Endothelial cell of umbilical vein (primary cell): ENCODE results near the gene MICAL3. TPM values are rescaled to one million over a fixed set of nuclear protein-coding genes. Genes with fewer than 3 reads are reported as not detected.
"Not testable (repeated sequence)": the region's sequence is repeated elsewhere in the genome, so short reads cannot be mapped to it uniquely, and the experiment has no call there.

Experiments
- Bru-seq: library from RNA; stranded (reverse); fragments of 400-500 nt; gene quantifications from one replicate; lab custom pipeline; 2021; lab: Mats Ljungman, UMichigan
- BruChase-seq, 2 experiments: library from RNA; stranded (reverse); fragments of 400-500 nt; gene quantifications; one replicate each; lab custom pipeline; 2021; lab: Mats Ljungman, UMichigan
- BruUV-seq: library from RNA; stranded (reverse); fragments of 400-500 nt; replicated peaks from 2 replicates; lab custom pipeline; 2021; lab: Mats Ljungman, UMichigan
- CTCF ChIA-PET: fragments of 300-600, 350-600 bp; sonication (Branson Sonifier 250); formaldehyde crosslinking; loops from one replicate; lab custom pipeline; 2021; ENCODE audit warnings: antibody characterized with exemption, inconsistent platforms; lab: Charles Lee
- POLR2A ChIA-PET: fragments of 300-600, 350-600 bp; sonication (Branson Sonifier 250); formaldehyde crosslinking; loops from one replicate; lab custom pipeline; 2021; ENCODE audit warnings: antibody characterized with exemption, inconsistent platforms; lab: Charles Lee
- DNase-seq: peaks from one replicate; pipeline ENCODE4 v3.0.0-alpha.2; 2011; ENCODE audit warnings: low read depth, low spot score
- FAIRE-seq: peaks from 2 replicates; lab custom pipeline; 2011; peaks lifted over from hg19 to GRCh38; lab: Jason Lieb, UNC
- H2AFZ ChIP-seq: 2 replicates; pipeline ENCODE4 v1.6.0; 2012; ENCODE audit warnings: low read depth, low read length, control low read depth, inconsistent platforms
- H3K27ac ChIP-seq: 2 replicates; pipeline ENCODE4 v1.5.1; 2011; ENCODE audit warnings: low read depth, mild to moderate bottlenecking, control low read depth, low read length, moderate library complexity; ENCODE audit not compliant: insufficient read depth
- H3K27me3 ChIP-seq, 2 experiments: 2 replicates each; pipeline versions ENCODE4 v1.6.0 to v1.6.1; 2011; ENCODE audit warnings: low read length in 2 of 2, mixed read lengths in 1 of 2; ENCODE audit not compliant: control insufficient read depth in 2 of 2, insufficient read depth in 2 of 2
- H3K36me3 ChIP-seq, 2 experiments: 2 replicates in 1 of 2; 3 replicates in 1 of 2; pipeline ENCODE4 v1.5.1; 2011; ENCODE audit warnings: low read length in 2 of 2, mild to moderate bottlenecking in 1 of 2, moderate library complexity in 1 of 2; ENCODE audit not compliant: control insufficient read depth in 2 of 2, insufficient read depth in 2 of 2; ENCODE audit errors: extremely low read depth in 1 of 2
- H3K4me1 ChIP-seq: 3 replicates; pipeline ENCODE4 v1.5.1; 2011; ENCODE audit warnings: mild to moderate bottlenecking, low read length; ENCODE audit not compliant: control insufficient read depth, insufficient read depth; ENCODE audit errors: extremely low read depth
- H3K4me2 ChIP-seq: 2 replicates; pipeline ENCODE4 v1.6.1; 2011; ENCODE audit warnings: low read length, control low read depth, mixed read lengths; ENCODE audit not compliant: insufficient read depth
- H3K4me3 ChIP-seq, 3 experiments: fragments of 200-600 bp in 1 of 3; sonication (generic), shearing (Covaris generic) in 1 of 3; replicated peaks in 1 of 3; 2 replicates each; pipeline ENCODE4 v1.5.1; 2011 to 2016; ENCODE audit warnings: control low read depth in 3 of 3, low read length in 3 of 3, mild to moderate bottlenecking in 2 of 3, inconsistent platforms in 1 of 3, low read depth in 1 of 3, moderate library complexity in 1 of 3; ENCODE audit not compliant: insufficient read depth in 1 of 3
- H3K79me2 ChIP-seq: 2 replicates; pipeline ENCODE4 v1.6.0; 2012; ENCODE audit warnings: low read length, inconsistent platforms; ENCODE audit not compliant: control insufficient read depth, insufficient read depth
- H3K9ac ChIP-seq: replicated peaks from 2 replicates; pipeline ENCODE3; 2011; ENCODE audit warnings: low read length, control low read depth; ENCODE audit not compliant: insufficient read depth; ENCODE audit errors: extremely low read depth
- H3K9me1 ChIP-seq: replicated peaks from 3 replicates; pipeline ENCODE4 v1.6.0; 2011; ENCODE audit warnings: mild to moderate bottlenecking, low read length; ENCODE audit not compliant: control insufficient read depth, insufficient read depth; ENCODE audit errors: extremely low read depth
- H3K9me3 ChIP-seq: replicated peaks from 2 replicates; pipeline ENCODE4 v1.5.1; 2012; ENCODE audit warnings: low read length, inconsistent platforms; ENCODE audit not compliant: control insufficient read depth, insufficient read depth
- H4K20me1 ChIP-seq: replicated peaks from 2 replicates; pipeline ENCODE3; 2011; ENCODE audit warnings: mild to moderate bottlenecking, low read length; ENCODE audit not compliant: control insufficient read depth, insufficient read depth; ENCODE audit errors: extremely low read depth
- EZH2 ChIP-seq: IDR thresholded peaks from 2 replicates; pipeline ENCODE4 v1.6.1; 2012; ENCODE audit warnings: borderline replicate concordance, low read depth, mild to moderate bottlenecking, moderate library complexity, low read length, inconsistent platforms; ENCODE audit not compliant: severe bottlenecking
- FOS ChIP-seq: IDR thresholded peaks from 2 replicates; pipeline ENCODE4 v1.6.1; 2011; ENCODE audit warnings: mild to moderate bottlenecking, low read length, moderate library complexity, borderline replicate concordance; ENCODE audit not compliant: insufficient read depth
- GATA2 ChIP-seq: IDR thresholded peaks from 2 replicates; pipeline ENCODE4 v1.7.0; 2011; ENCODE audit warnings: low read depth, mild to moderate bottlenecking, moderate library complexity, mixed read lengths, low read length; ENCODE audit not compliant: insufficient read length, insufficient read depth
- JUN ChIP-seq: IDR thresholded peaks from 2 replicates; pipeline ENCODE4 v1.6.1; 2011; ENCODE audit warnings: borderline replicate concordance, low read depth; ENCODE audit not compliant: insufficient read length, insufficient read depth
- MYC ChIP-seq: IDR thresholded peaks from one replicate; pipeline ENCODE4 v1.6.1; 2011; ENCODE audit warnings: mild to moderate bottlenecking, low read depth, low read length
- POLR2A ChIP-seq: IDR thresholded peaks from 2 replicates; pipeline ENCODE4 v1.6.1; 2012; ENCODE audit warnings: low read depth, mild to moderate bottlenecking, control low read depth, low read length
- POLR2AphosphoS5 ChIP-seq: IDR thresholded peaks from 2 replicates; pipeline ENCODE4 v1.6.1; 2012; ENCODE audit warnings: low read depth, mild to moderate bottlenecking, control low read depth, low read length, moderate library complexity; ENCODE audit not compliant: insufficient read depth
- dilution Hi-C: fragments of 300-500 bp; cut with MboI; formaldehyde crosslinking; loops from one replicate; pipeline ENCODE4 v1.15.0; 2019; ENCODE audit warnings: low sequenced_read_pairs; ENCODE audit not compliant: extremely low pct_ligation_motif_present
- intact Hi-C: fragments of 100-400 bp; cut with micrococcal nuclease; formaldehyde crosslinking; loops from one replicate; pipeline ENCODE4 v1.10.0; 2022
- long read RNA-seq: library from polyadenylated mRNA; stranded (forward); transcript quantifications from one replicate; pipeline ENCODE4 v2.0.0, GENCODE V29; 2021
- polyA minus RNA-seq, 3 experiments: library from RNA; depleted of rRNA, polyadenylated mRNA; stranded (reverse); fragments of >200 nt; gene quantifications; 1 replicate in 1 of 3; 2 replicates in 2 of 3; pipeline ENCODE4 v1.2.3, GENCODE V29; 2011
- polyA plus RNA-seq, 4 experiments: library from polyadenylated mRNA; depleted of rRNA in 3 of 4; stranded (reverse) in 3 of 4; unstranded in 1 of 4; fragments of >200 nt; gene quantifications; 2 replicates each; pipeline versions ENCODE4 v1.2.1 to v1.2.3, GENCODE V29; 2011 to 2012; ENCODE audit warnings: missing spikeins in 1 of 4
- total RNA-seq: library from RNA; stranded (reverse); gene quantifications from 2 replicates; pipeline ENCODE4 v1.2.3, GENCODE V29; 2021
- TF ChIP-seq, protein P1 (sequence below), 2 donors: IDR thresholded peaks; 1 replicate in 1 of 2; 2 replicates in 1 of 2; pipeline ENCODE4 v1.5.1; 2011; ENCODE audit warnings: low read length in 2 of 2, mild to moderate bottlenecking in 2 of 2, moderate library complexity in 2 of 2, control low read depth in 1 of 2, inconsistent platforms in 1 of 2, low read depth in 1 of 2; ENCODE audit not compliant: insufficient read depth in 1 of 2; ENCODE audit errors: extremely low read depth in 1 of 2
- TF ChIP-seq, protein P2 (sequence below): IDR thresholded peaks from 2 replicates; pipeline ENCODE4 v1.6.1; 2011; ENCODE audit not compliant: insufficient read depth, insufficient read length

The MICAL3 gene
- total RNA-seq (63.4 and 63.7 TPM in 2 replicates), polyA plus RNA-seq (11.7 and 14.5 TPM in 2 replicates), polyA minus RNA-seq (35.7 and 65.4 TPM in 2 replicates), Bru-seq, nascent RNA (percentile 67 among the genes with signal in this experiment), BruChase-seq, experiment 1, labeled RNA remaining after a 6-hour chase (percentile 67 among the genes with signal in this experiment), BruChase-seq, experiment 2, labeled RNA remaining after a 2-hour chase (percentile 65 among the genes with signal in this experiment)
- 12.0 and 13.6 TPM in 2 replicates for polyA plus RNA-seq (2011; cell fraction: cytosol; rRNA removed)
- 129 and 133 TPM in 2 replicates for polyA plus RNA-seq (2011; cell fraction: nucleus; rRNA removed)
- polyA plus RNA-seq (2012): 29.6 and 31.0 TPM in 2 replicates
- 10.4 TPM for polyA minus RNA-seq (2011; cell fraction: cytosol; rRNA and poly(A)+ RNA removed)
- polyA minus RNA-seq (2011; cell fraction: nucleus; rRNA and poly(A)+ RNA removed): 69.6 and 76.0 TPM in 2 replicates
- long read RNA-seq, partial matches to known transcripts: 5 of 9 reads
- long read RNA-seq, other reads (novel, unspliced or antisense): 3 of 9 reads

DNA sequence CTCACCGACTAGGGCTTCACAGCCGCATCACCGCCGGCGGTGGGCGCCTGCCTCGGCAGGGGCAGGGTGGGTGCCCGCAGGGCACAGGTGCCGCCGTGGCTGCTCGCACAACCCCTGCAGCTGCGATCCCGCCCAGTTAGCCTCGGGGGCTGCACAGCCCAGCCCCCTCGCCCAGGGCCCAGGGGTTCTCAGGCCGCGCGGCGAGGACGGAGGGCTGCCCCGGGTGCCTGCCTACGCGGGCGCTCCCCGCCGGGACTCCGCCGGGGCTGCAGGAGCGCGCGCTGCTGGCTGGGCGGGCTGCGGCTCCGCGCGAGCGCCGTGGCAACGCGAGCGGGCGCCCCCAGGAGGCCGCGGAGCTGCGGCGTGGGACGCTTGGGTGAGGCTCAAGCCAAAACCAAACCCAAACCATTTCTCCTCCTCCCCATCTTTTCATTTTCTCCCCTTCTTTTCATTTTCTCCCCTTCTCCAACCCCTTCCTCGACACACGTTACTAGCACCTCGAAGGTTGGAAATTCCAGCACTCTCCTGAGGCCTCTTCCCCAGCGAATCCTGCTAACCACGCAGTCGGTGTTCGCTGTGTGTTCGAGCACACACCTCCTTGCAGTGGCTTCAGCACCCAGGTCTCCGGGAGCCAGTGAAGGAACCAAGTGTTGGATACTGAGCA, at the start of gene MICAL3:
TSS of gene MICAL3 (minus strand) at position 286 of the 664 bp plus-strand sequence. CDS start 117,749 bp downstream, outside the sequence.
- ChIA-PET CTCF (interaction anchor here (0.5 to 4.1 kb wide), 17 partner anchors 12 to 196 kb away, joined by 3 to 19 read pairs (median 4); no protein-coding TSS in a partner anchor), POLR2A (no interaction called here)
- DNase-seq: peak; percentile 64
- Histone ChIP-seq H2AFZ (peak within 1 kb of the TSS; percentile 94), H3K27ac (no peak within 1 kb of the TSS), H4K20me1 (no peaks in the 10 kb centered on the region), H3K4me2 (peak within 1 kb of the TSS; percentile 91), H3K9me3 (no peaks in the 10 kb centered on the region), H3K79me2 (no peaks in the 10 kb centered on the region), H3K36me3 (no peaks in the 10 kb centered on the region), H3K9ac (no peak within 1 kb of the TSS), H3K27me3 (peaks cover 12 to 33% of the 10 kb centered on the region in 2 experiments), H3K4me1 (peaks cover 13% of the 10 kb centered on the region), H3K4me3 (peak within 1 kb of the TSS; percentile 41 to 61 (median 48)), H3K9me1 (no peaks in the 10 kb centered on the region)
- intact Hi-C loops (loop anchor here (1.0 to 5.0 kb wide), 4 partner anchors 52 to 194 kb away; partner anchors contain the start of gene PEX26), dilution Hi-C loops (no loop called here)
- FAIRE-seq: no peak
- TF ChIP-seq FOS (no peak), JUN (no peak), MYC (no peak), POLR2AphosphoS5 (peak; percentile 25), EZH2 (no peak), POLR2A (no peak), GATA2 (no peak)
- TF ChIP-seq, protein P1, sequence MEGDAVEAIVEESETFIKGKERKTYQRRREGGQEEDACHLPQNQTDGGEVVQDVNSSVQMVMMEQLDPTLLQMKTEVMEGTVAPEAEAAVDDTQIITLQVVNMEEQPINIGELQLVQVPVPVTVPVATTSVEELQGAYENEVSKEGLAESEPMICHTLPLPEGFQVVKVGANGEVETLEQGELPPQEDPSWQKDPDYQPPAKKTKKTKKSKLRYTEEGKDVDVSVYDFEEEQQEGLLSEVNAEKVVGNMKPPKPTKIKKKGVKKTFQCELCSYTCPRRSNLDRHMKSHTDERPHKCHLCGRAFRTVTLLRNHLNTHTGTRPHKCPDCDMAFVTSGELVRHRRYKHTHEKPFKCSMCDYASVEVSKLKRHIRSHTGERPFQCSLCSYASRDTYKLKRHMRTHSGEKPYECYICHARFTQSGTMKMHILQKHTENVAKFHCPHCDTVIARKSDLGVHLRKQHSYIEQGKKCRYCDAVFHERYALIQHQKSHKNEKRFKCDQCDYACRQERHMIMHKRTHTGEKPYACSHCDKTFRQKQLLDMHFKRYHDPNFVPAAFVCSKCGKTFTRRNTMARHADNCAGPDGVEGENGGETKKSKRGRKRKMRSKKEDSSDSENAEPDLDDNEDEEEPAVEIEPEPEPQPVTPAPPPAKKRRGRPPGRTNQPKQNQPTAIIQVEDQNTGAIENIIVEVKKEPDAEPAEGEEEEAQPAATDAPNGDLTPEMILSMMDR (IDR thresholded peaks at IDR 0.05; ENCODE audit: extremely low read depth in 1 of 2, insufficient read depth in 1 of 2, low read depth in 1 of 2, low read length in 2 of 2): peak; percentile 73 to 76
- TF ChIP-seq, protein P2, sequence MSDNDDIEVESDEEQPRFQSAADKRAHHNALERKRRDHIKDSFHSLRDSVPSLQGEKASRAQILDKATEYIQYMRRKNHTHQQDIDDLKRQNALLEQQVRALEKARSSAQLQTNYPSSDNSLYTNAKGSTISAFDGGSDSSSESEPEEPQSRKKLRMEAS: no peak
- BruUV-seq: no TSS peak

- H3K4me2 ChIP-seq, DNase-seq, H3K9me3 ChIP-seq, dilution Hi-C loops, H3K36me3 ChIP-seq, H3K27ac ChIP-seq, H4K20me1 ChIP-seq, H3K4me3 ChIP-seq, H3K9ac ChIP-seq, POLR2A ChIA-PET, FAIRE-seq, H2AFZ ChIP-seq, BruUV-seq, H3K9me1 ChIP-seq: not testable (repeated sequence)
- Histone ChIP-seq H3K4me1 (peaks cover 19% of the 10 kb centered on the region), H3K79me2 (peaks cover 10% of the 10 kb centered on the region), H3K27me3 (peaks cover 12 to 13% of the 10 kb centered on the region in 2 experiments)
- CTCF ChIA-PET: interaction anchor here (0.7 to 8.5 kb wide), 6 partner anchors 16 to 515 kb away, joined by 3 to 385 read pairs (median 4); no protein-coding TSS in a partner anchor
- intact Hi-C loops: loop anchor here (10.0 kb wide), 1 partner anchor 439 kb away; the partner anchor contains the start of gene BCL2L13
Measured at GRCh38 chr22:18073927-18074326, 49.6 kb upstream of the MICAL3 start.
